ENCODE results near the gene CREB3L1.

- TF ChIP-seq EZH2 (IDR thresholded peaks at IDR 0.05) (no peak), POLR2AphosphoS5 (IDR thresholded peaks at IDR 0.05; ENCODE audit: borderline replicate concordance, low read depth, low read length) (no peak), FOXP2 (optimal IDR thresholded peaks at IDR 0.05; ENCODE audit: control extremely low read depth, extremely low read length, insufficient read depth) (no peak)
These were observed 76.2 kb downstream of the CREB3L1 start for GRCh38 chr11:46353698-46354097.

All from SK-N-MC (cell line).